NB4 (cell line): ENCODE data around the gene LRPPRC.

Experiments used
- DNase-seq: peaks from one replicate; pipeline ENCODE4 v3.0.0; 2010; ENCODE audit warnings: low read depth
- H3K4me3 ChIP-seq: one replicate; pipeline ENCODE4 v1.5.1; 2011; ENCODE audit warnings: mild to moderate bottlenecking, low read depth, low read length, moderate library complexity
- CTCF ChIP-seq: IDR thresholded peaks from one replicate; pipeline ENCODE4 v1.5.1; 2012; ENCODE audit warnings: low read depth, low read length
- MAX ChIP-seq: IDR thresholded peaks from 2 replicates; pipeline ENCODE4 v1.6.1; 2011; ENCODE audit warnings: low read depth, low read length
- MYC ChIP-seq: IDR thresholded peaks from 2 replicates; pipeline ENCODE4 v1.6.1; 2011; ENCODE audit warnings: low read depth, low read length
- POLR2A ChIP-seq: IDR thresholded peaks from 2 replicates; pipeline ENCODE4 v1.6.1; 2011; ENCODE audit warnings: mild to moderate bottlenecking; ENCODE audit not compliant: insufficient read length; ENCODE audit errors: extremely low read depth

Gene LRPPRC

DNA sequence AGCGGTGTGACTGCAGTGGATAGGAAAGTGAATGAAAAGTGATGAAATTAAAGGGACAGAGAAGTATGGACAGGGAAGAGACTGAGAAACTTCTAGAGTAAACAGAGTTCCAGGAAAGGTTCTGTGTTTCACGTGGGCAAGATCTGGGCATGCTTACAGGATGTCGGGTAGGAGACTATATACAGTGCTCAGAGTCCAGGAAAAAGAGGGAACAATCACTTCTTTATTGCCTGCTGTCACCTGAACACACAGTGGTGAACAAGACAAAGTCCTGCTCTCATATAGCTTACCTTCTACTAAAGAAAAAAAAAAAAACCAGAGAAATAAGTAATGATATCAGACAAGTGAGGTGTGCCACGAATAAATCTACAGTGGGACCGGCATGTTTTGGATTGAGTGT, 2.4 kb downstream of the LRPPRC start:
- TF ChIP-seq CTCF (no peak), POLR2A (no peak), MYC (no peak), MAX (no peak)
- DNase-seq = no peak
- H3K4me3 ChIP-seq = peak overlapping the region; percentile 99

DNA sequence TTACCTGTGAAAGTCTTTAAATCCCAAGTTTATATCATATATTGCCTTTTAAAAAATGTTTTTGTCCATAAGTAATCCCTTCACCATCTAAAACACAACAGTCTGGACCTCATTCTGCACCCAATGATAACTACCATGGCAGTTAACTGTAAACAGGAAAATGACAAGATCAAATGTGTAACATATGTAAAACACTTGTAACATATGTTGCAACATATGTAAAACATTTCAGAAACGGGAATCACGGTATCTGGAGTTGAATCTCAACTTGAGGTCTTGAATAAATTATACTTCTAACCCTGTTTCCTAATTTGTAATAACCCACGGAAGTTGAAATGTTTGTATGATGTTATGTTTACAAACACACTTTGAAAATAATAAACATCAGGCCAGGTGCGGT, 6.2 kb downstream of the LRPPRC start:
- H3K4me3 ChIP-seq = no peak overlapping the region
- no peak for TF ChIP-seq POLR2A
- no peak for TF ChIP-seq MYC
- no peak for TF ChIP-seq MAX
- TF ChIP-seq CTCF = no peak
- no peak for DNase-seq

DNA sequence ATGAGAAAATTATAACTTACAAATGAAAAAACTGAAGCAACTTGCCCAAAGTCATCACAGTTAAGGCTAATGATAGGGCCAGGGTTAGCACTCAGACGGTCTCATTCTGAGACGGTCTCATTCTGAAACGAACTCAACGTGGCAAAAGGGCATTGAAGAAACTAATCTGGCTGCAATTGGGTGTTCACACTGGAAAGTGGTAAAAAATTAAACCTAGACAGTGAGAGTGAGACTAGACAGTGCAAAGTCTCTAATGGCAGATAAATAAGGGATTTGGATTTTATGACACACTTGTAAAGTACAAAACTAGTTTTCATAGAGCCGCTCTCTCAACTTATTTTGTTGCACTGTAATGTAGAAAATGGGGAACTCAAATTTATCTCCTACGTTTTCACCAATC, 9.2 kb downstream of the LRPPRC start:
- TF ChIP-seq MAX (no peak), CTCF (no peak), POLR2A (no peak), MYC (no peak)
- no peak overlapping the region for H3K4me3 ChIP-seq
- no peak for DNase-seq

- no peak for DNase-seq
- TF ChIP-seq MAX = no peak
Measured at GRCh38 chr2:43985359-43985758, 10.4 kb downstream of the LRPPRC start.

GRCh38 chr2:43984533-43984932, 11.3 kb downstream of the LRPPRC start:
- peak; percentile 56 for DNase-seq
- TF ChIP-seq CTCF = no peak
- no peak for TF ChIP-seq MAX
- no peak overlapping the region for H3K4me3 ChIP-seq

More at GRCh38 chr2:43985359-43985758, 10.4 kb downstream of the LRPPRC start:
- no peak overlapping the region for H3K4me3 ChIP-seq

- DNase-seq = no peak
- TF ChIP-seq CTCF (no peak), MAX (no peak), POLR2A (no peak), MYC (no peak)
- H3K4me3 ChIP-seq = no peak overlapping the region
Measured at GRCh38 chr2:43980902-43981301, 14.9 kb downstream of the LRPPRC start.
